AG10803 (cell line): Measurements from ENCODE around the gene THSD4.

Experiments used
- DNase-seq: peaks from one replicate; pipeline ENCODE4 v3.0.0; 2010; ENCODE audit warnings: low read depth
- H3K4me3 ChIP-seq: 2 replicates; pipeline ENCODE4 v1.5.1; 2011; ENCODE audit warnings: mild to moderate bottlenecking, low read length, control low read depth
- CTCF ChIP-seq: conservative IDR thresholded peaks from 2 replicates; pipeline ENCODE4 v1.5.1; 2011; ENCODE audit warnings: mild to moderate bottlenecking, low read length, control low read depth, inconsistent platforms

THSD4 gene

GRCh38 chr15:71220828-71221227 lies 105.6 kb downstream of the THSD4 start:
- TF ChIP-seq CTCF, result no peak
- DNase-seq, result no peak
- H3K4me3 ChIP-seq, result no peak overlapping the region

- no peak overlapping the region for H3K4me3 ChIP-seq
- no peak for DNase-seq
- no peak for TF ChIP-seq CTCF
Observed at GRCh38 chr15:71221417-71221816, 106.1 kb downstream of the THSD4 start.

GRCh38 chr15:71223516-71223915 lies 108.2 kb downstream of the THSD4 start:
- no peak for DNase-seq

GRCh38 chr15:71224024-71224423 lies 108.8 kb downstream of the THSD4 start:
- no peak for DNase-seq
- H3K4me3 ChIP-seq, result no peak overlapping the region
- no peak for TF ChIP-seq CTCF

More at GRCh38 chr15:71223516-71223915, 108.2 kb downstream of the THSD4 start:
- H3K4me3 ChIP-seq, result no peak overlapping the region
- no peak for TF ChIP-seq CTCF

GRCh38 chr15:71225851-71226250 lies 110.6 kb downstream of the THSD4 start:
- TF ChIP-seq CTCF, result no peak

GRCh38 chr15:71226536-71227455 lies 111.5 kb downstream of the THSD4 start:
- no peak for TF ChIP-seq CTCF
- peak; percentile 11 for DNase-seq
- no peak overlapping the region for H3K4me3 ChIP-seq

More at GRCh38 chr15:71225851-71226250, 110.6 kb downstream of the THSD4 start:
- DNase-seq, result no peak
- H3K4me3 ChIP-seq, result no peak overlapping the region

- no peak for DNase-seq
Observed at GRCh38 chr15:71228403-71228802, 113.1 kb downstream of the THSD4 start.

More at GRCh38 chr15:71228403-71228802, 113.1 kb downstream of the THSD4 start:
- H3K4me3 ChIP-seq, result no peak overlapping the region
- no peak for TF ChIP-seq CTCF
